ENCODE measurements around the gene SPECC1L.

The SPECC1L gene

DNA sequence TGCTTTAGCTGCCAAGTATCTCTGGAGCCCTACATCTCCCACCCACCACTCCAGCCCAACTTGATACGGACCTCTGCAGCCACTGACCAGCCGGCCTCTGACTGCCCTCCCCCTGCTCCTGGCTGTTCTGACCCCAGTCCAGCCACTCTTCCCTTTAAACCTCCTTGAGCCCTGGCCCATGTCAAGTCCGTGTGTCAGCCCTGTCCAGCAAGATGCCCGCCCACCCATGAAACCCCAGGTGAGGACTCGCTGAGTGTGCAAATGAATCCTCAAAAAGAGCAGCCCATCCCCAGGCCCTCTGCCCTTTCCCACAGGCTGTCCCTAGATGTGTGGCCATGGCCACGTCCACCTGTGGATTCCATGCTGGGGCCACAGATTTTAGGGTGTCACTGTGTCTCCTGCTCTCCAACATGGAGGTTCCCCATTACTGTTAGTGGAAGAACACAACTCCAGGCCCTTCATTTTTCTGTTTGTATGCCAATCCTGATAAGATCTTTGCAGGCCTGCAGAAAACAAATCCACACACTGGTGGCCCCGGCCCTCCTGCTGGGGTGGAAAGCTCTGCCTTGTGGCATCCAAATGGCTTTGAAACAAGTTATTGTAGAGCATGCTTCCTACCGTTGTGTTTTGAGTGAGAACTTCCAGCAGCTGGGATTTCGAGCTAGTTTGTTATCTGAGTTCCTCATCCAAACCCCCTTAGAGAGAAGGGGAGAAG, 134.1 kb downstream of the SPECC1L start:
- H3K27me3 Mint-ChIP-seq: no peaks in the 10 kb centered on the region
- no peak overlapping the region for H3K4me3 Mint-ChIP-seq
- H3K9me3 Mint-ChIP-seq: no peaks in the 10 kb centered on the region
- no peak for ATAC-seq (ENCODE audit: low read depth)
- H3K27ac Mint-ChIP-seq: no peak overlapping the region
- H3K4me1 Mint-ChIP-seq: peaks cover 27% of the 10 kb centered on the region
- H3K36me3 Mint-ChIP-seq: peaks cover 12% of the 10 kb centered on the region
- DNase-seq (ENCODE audit: low spot score in 2 of 2): no peak

DNA sequence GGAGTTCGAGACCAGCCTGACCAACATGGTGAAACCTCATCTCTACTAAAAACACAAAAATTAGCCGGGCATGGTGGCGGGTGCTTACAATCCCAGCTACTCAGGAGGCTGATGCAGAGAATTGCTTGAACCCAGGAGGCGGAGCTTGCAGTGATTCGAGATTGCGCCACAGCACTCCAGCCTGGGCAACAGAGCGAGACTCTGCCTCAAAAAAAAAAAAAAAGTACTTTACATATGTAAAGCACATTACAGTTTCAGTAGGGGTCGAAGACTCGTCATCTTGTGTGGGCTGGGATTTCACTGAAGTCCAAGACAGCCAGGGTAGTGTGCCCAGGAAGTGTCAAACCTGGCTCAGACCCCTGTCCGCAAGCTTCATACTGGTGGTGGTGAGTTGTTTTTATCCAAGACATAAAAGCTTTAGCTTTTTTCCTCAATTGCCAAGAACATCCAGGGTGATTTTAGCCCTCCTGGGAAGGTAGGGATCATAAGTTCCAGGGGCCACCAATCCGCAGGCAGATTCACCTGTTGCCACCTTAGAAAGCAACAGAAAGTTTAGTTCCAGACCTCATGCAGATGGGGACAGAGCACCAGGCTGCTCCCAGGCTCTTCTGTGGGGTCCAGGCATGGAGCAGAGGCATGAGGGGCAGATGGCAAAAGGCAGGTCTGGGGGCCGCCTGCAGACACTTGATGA, 135.1 kb downstream of the SPECC1L start:
- no peaks in the 10 kb centered on the region for H3K27me3 Mint-ChIP-seq
- H3K36me3 Mint-ChIP-seq: peaks cover 14% of the 10 kb centered on the region
- no peak overlapping the region for H3K27ac Mint-ChIP-seq
- H3K4me3 Mint-ChIP-seq: no peak overlapping the region
- H3K4me1 Mint-ChIP-seq: peaks cover 20% of the 10 kb centered on the region
- DNase-seq (ENCODE audit: low spot score in 2 of 2) (no peak), ATAC-seq (ENCODE audit: low read depth) (no peak)
- no peaks in the 10 kb centered on the region for H3K9me3 Mint-ChIP-seq

DNA sequence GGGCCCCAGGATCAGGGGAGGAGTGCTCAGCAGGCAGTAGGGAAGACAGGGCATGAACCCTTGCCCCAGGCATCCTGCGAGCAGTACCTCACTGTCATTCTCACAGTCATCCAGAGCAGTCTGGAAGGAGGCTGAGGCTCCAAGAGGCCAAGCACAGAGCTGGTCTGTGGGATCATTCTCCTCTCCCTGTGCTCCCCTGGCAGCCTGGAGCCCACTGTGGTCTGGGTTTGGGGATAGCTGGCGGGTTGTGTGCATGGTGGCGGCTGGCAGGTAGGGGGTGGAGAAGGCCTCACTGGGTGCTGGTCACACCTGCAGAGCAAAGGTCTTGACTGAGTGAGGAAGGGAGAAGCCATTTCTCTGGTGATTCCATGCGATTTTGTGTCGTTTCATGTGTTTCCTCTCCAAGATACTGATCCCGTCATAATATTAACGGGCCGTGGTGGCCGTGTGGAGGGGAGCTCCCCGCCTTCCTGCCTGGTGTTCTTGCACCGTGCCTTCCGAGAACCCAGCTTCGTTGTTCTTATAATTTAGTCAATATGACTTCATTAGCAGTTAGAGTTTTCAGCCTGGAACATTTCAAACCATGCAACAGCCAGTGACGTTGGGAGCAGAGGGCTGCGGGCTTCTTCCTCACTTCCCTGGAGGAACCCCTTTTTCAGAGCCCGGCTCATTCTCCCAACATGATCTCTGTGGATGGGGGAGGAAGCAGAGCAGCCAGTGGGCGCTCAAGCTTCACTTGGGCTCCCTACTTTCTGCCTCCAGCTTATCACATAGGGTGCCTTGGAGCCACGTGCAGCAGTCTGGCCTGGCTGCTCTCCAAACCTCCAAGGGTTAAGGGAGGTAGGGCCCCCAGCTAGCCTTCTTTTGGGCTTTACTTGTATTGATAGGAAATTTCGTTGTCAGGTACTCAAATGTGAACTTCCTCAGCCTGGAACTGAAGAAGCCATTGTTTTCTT, 136.0 kb downstream of the SPECC1L start:
- DNase-seq (ENCODE audit: low spot score in 2 of 2) (no peak), ATAC-seq (ENCODE audit: low read depth) (no peak)
- Mint-ChIP-seq H3K4me1 (peaks cover 11% of the 10 kb centered on the region), H3K4me3 (no peak overlapping the region), H3K36me3 (peaks cover 14% of the 10 kb centered on the region), H3K27ac (no peak overlapping the region), H3K27me3 (no peaks in the 10 kb centered on the region), H3K9me3 (no peaks in the 10 kb centered on the region)

DNA sequence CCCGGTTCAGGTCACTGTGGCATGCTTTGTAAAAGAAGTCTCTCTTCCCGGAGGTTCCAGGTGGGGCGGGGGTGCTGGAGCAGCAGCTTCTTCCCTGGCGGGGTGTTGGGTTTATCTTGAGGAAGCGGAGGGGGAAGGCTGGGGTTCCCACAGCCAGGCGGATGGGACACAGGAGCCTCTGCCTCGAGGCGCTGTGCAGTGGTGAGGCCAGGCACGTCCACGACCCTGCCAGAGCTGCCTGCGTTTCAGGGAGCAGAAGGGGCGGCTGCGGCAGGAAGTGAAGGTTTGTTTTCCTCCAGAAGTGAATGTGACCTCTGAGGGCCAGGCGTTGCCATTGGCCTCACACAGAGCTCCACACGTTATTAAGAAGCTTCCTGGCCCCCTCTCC, 136.6 kb downstream of the SPECC1L start:
- Mint-ChIP-seq H3K4me1 (peaks cover 5% of the 10 kb centered on the region), H3K27ac (no peak overlapping the region), H3K9me3 (no peaks in the 10 kb centered on the region), H3K4me3 (no peak overlapping the region), H3K27me3 (no peaks in the 10 kb centered on the region), H3K36me3 (peaks cover 16% of the 10 kb centered on the region)
- ATAC-seq (ENCODE audit: low read depth) (no peak), DNase-seq (ENCODE audit: low spot score in 2 of 2) (no peak)

DNA sequence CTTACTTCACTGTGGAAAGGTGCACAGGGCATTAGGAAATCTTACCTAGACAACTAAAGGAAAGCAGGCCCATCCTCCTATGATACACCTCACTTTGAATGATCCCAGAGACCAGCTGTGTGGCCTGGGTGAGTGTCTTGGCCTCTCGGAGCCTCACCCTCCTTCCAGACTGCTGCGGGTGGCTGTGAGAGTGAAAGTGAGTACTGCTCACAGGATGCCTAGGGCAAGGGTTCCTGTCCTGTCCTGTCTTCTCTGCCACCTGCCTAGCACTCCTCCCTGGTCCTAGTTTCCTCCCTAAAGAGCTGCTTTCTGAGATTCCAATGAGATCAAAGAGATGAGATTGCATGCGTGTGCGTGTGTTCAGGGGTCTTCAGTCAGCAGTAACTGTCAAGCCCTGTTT, 137.3 kb downstream of the SPECC1L start:
- Mint-ChIP-seq H3K27me3 (no peaks in the 10 kb centered on the region), H3K4me1 (peaks cover 2% of the 10 kb centered on the region), H3K27ac (no peak overlapping the region), H3K36me3 (peaks cover 19% of the 10 kb centered on the region), H3K4me3 (no peak overlapping the region), H3K9me3 (no peaks in the 10 kb centered on the region)
- ATAC-seq (ENCODE audit: low read depth) (no peak), DNase-seq (ENCODE audit: low spot score in 2 of 2) (no peak)

DNA sequence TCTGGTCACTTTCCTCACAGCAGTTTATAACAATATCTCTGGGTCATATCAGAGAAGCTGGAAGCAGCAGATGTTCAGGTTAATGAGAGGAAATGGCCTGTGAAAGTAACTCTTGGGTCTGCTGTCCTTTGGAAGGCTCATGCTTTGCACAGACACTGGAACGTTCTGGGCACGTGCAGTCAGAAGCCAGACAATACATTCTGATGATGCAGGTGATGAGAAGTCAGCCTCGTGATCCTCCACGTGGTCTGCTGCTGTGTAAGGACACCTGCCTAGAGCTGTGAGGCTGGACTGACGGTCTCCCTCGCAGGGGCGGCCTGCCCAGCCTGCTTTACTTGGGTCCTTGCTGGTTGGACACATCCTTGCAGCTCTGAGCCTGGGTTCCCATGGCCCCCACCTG, 138.0 kb downstream of the SPECC1L start:
- Mint-ChIP-seq H3K4me3 (no peak overlapping the region), H3K27ac (peak overlapping the region; percentile 31), H3K36me3 (peaks cover 19% of the 10 kb centered on the region), H3K27me3 (no peaks in the 10 kb centered on the region), H3K9me3 (no peaks in the 10 kb centered on the region), H3K4me1 (peaks cover 2% of the 10 kb centered on the region)
- ATAC-seq (ENCODE audit: low read depth) (no peak), DNase-seq (ENCODE audit: low spot score in 2 of 2) (no peak)

DNA sequence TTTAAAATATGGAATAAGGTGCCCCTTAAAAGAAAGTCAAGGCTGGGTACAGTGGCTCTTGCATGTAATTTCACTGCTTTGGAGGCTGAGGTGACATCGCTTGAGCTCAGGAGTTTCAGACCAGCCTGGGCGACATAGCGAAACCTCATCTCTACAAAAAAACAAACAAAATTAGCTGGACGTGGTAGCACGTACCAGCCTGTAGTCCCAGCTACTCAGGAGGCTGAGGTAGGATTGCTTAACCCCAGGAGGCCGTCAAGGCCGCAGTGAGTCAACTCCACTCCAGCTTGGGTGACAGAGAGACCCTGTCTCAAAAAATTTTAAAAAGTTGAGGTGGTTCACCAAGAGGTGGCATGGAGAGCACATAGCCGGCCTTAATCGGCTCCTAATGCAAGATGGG, 139.1 kb downstream of the SPECC1L start:
- ATAC-seq (ENCODE audit: low read depth): no peak
- no peaks in the 10 kb centered on the region for H3K27me3 Mint-ChIP-seq

DNA sequence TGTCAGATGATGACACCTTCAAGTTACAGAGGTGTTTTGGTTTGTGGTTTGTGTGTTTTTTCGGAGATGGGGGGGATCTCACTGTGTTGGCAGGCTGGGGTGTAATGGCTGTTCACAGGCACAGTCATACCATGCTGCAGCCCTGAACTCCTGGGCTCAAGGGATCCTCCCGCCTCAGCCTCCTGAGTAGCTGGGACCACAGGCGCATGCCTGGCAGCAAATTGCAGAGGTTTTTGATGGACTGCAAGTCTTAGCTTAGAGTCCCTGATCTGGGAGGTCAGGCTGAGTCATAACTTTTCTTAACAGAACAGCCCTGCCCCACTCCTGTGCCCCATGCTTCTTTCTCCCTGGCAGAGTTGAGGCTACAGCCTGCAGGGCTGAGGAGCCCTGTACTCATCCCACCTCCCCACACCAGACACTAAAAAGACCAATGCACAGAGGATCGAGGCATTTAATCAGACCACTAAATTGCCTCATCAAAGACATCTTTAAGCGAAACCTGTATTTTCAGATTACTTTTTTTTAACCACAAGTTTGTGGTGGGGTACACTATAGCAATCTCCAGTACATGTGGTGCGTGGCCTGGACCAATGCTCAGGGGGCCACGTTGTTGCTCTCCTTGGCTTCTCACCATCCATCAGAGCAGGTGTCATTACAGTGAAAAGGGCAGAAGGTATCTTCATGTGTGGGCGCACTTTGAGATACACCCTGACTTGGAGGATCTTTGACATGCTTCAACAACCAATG, 139.7 kb downstream of the SPECC1L start:
- no peaks in the 10 kb centered on the region for H3K9me3 Mint-ChIP-seq
- H3K27ac Mint-ChIP-seq: no peak overlapping the region
- H3K4me3 Mint-ChIP-seq: no peak overlapping the region
- no peak for DNase-seq (ENCODE audit: low spot score in 2 of 2)
- peaks cover 2% of the 10 kb centered on the region for H3K4me1 Mint-ChIP-seq
- H3K27me3 Mint-ChIP-seq: no peaks in the 10 kb centered on the region
- peaks cover 12% of the 10 kb centered on the region for H3K36me3 Mint-ChIP-seq
- ATAC-seq (ENCODE audit: low read depth): no peak

More for the DNA sequence above, 139.1 kb downstream of the SPECC1L start:
- no peak for DNase-seq (ENCODE audit: low spot score in 2 of 2)
- H3K4me3 Mint-ChIP-seq: no peak overlapping the region
- H3K27ac Mint-ChIP-seq: no peak overlapping the region
- H3K4me1 Mint-ChIP-seq: peaks cover 2% of the 10 kb centered on the region
- no peaks in the 10 kb centered on the region for H3K9me3 Mint-ChIP-seq
- peaks cover 11% of the 10 kb centered on the region for H3K36me3 Mint-ChIP-seq

DNA sequence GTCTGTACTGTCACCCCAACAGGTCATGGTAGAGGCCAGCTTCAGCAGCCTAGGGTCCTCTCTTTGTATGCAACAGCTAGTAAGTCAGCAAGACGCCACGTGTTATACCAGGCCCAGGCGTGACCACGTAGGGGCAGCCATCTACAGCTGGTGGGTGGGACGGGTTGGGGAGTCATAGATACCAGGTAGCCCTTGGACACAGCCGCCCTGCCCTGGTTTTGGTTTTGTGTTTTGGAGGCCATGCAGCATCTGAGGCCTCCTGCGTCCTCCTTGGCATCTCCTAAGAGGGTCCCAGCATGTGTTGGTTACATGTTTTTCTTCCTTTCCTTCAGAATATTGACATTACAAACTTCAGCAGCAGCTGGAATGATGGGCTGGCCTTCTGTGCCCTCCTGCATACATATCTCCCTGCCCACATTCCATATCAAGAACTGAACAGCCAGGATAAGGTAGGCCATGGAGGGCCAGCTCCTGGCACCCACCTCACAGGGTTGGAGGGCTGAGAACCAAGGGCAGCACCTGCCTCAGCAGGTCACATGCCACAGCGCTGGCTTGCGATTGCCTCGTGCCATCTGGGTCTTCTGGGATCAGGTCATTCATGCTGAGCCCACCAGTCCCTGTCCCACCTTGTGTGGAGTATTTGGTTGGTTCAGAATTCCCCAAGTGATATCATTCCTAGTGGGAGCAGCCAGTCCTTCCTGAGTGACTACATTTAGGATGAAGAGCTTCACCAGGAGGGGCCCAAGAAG, 140.8 kb downstream of the SPECC1L start:
- Mint-ChIP-seq H3K36me3 (peaks cover 13% of the 10 kb centered on the region), H3K9me3 (no peaks in the 10 kb centered on the region), H3K4me3 (no peak overlapping the region), H3K4me1 (peaks cover 2% of the 10 kb centered on the region), H3K27ac (peak overlapping the region; percentile 32), H3K27me3 (no peaks in the 10 kb centered on the region)
- ATAC-seq (ENCODE audit: low read depth) (no peak), DNase-seq (ENCODE audit: low spot score in 2 of 2) (no peak)

DNA sequence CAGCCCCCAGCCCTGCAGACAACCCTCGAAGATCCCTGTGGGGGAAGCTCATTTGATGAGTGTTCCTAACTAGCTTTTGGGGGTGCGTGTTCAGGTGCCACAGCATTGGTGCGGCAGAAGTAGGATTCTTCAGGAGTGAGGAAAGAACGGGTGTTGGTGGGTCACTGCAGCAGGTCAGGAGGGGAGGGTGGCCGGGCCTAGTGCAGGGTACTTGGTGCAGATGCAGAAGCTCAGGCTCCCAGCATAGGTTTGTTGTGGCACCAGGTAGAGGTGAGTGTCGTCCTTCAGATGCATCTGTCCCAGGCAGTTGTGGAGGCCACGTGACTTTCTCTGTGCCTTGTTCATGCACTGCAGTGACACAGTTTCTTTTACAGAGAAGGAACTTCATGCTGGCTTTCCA, 141.6 kb downstream of the SPECC1L start:
- Mint-ChIP-seq H3K36me3 (peaks cover 13% of the 10 kb centered on the region), H3K27me3 (no peaks in the 10 kb centered on the region)

DNA sequence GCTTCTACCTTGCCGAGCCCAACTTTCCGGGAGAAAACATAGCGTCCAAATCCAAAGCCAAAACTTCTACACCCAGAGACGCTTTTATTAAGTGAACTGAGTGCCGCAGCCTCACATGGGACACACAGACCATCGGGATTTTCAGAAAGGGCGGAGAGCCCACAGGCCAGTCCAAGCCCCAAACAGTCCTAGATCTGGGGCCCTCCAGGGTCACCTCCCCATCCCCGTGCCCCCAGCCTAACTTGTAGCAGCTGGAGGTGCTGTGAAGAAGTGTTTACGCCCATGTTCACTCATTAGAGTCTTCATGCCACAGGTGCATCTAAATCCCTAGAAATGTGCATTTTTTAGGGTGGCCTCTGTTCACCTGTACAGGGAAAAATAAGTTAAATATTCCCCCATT, 142.6 kb downstream of the SPECC1L start:
- H3K27me3 Mint-ChIP-seq: no peaks in the 10 kb centered on the region
- H3K36me3 Mint-ChIP-seq: peaks cover 13% of the 10 kb centered on the region
- no peak for ATAC-seq (ENCODE audit: low read depth)
- no peak for DNase-seq (ENCODE audit: low spot score in 2 of 2)
- H3K4me1 Mint-ChIP-seq: peaks cover 2% of the 10 kb centered on the region
- H3K4me3 Mint-ChIP-seq: no peak overlapping the region
- H3K9me3 Mint-ChIP-seq: no peaks in the 10 kb centered on the region
- H3K27ac Mint-ChIP-seq: no peak overlapping the region

More for the DNA sequence above, 141.6 kb downstream of the SPECC1L start:
- no peak overlapping the region for H3K4me3 Mint-ChIP-seq
- no peaks in the 10 kb centered on the region for H3K9me3 Mint-ChIP-seq
- peaks cover 2% of the 10 kb centered on the region for H3K4me1 Mint-ChIP-seq
- ATAC-seq (ENCODE audit: low read depth) (no peak), DNase-seq (ENCODE audit: low spot score in 2 of 2) (no peak)
- no peak overlapping the region for H3K27ac Mint-ChIP-seq

DNA sequence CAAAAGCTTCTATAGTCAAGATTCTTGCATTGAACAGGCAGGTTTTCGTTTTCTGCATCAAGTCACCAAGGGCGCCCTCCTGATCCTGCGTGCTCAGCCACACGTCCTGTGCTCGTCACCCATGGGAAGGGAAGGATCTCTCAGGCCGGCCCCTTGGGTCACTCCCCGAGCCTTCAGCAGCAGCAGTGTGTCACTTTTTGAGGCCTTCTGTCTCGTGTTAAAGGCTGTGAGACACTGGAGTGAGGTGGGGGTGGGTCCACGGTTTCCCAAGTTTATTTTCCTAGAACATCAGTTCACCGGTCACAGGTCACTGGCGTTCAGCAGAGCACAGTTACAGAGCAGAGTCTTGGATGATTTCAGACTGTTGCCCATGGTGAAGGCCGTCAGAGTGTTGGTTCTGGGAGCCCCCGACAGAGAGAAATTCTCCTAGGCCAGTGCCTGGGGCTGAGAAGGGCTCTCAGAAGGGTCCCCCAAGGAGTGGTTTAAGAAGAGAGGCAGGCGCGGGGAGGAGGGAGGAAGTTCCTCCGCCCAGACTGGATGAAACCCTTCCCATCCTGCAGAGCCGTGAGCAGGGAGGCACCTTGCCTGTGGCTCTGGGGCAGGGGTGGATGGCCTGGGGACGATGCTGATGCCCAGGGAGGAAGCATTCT, 143.2 kb downstream of the SPECC1L start:
- H3K36me3 Mint-ChIP-seq: peaks cover 13% of the 10 kb centered on the region
- no peaks in the 10 kb centered on the region for H3K9me3 Mint-ChIP-seq
- H3K27ac Mint-ChIP-seq: no peak overlapping the region
- ATAC-seq (ENCODE audit: low read depth): no peak
- H3K4me3 Mint-ChIP-seq: no peak overlapping the region
- H3K4me1 Mint-ChIP-seq: peaks cover 2% of the 10 kb centered on the region
- DNase-seq (ENCODE audit: low spot score in 2 of 2): no peak
- H3K27me3 Mint-ChIP-seq: no peaks in the 10 kb centered on the region

DNA sequence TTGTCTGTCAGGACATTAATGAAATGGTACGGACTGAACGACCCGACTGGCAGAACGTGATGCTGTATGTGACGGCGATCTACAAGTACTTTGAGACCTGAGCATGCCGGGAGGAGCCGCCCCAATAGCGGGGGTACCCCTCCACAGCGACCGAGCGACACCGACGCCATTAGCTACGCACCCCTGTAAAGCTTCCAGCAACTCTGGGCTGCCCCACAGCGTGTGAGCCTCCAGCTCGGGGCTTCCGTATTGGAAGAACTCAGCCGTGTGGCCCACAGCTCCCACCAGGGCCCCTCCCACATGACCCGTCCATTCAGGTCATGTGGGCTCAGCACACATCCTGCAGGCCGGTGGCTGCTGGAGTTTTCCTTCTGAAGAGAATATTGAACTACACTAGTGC, 143.9 kb downstream of the SPECC1L start:
- H3K9me3 Mint-ChIP-seq: no peaks in the 10 kb centered on the region
- ATAC-seq (ENCODE audit: low read depth) (no peak), DNase-seq (ENCODE audit: low spot score in 2 of 2) (no peak)
- peaks cover 2% of the 10 kb centered on the region for H3K4me1 Mint-ChIP-seq
- peaks cover 13% of the 10 kb centered on the region for H3K36me3 Mint-ChIP-seq
- no peaks in the 10 kb centered on the region for H3K27me3 Mint-ChIP-seq
- H3K27ac Mint-ChIP-seq: no peak overlapping the region
- H3K4me3 Mint-ChIP-seq: no peak overlapping the region

Data from memory B cell (primary cell).